Fibroblast of villous mesenchyme (primary cell): Measurements from ENCODE around the gene TCEAL9. TPM values are rescaled to one million over a fixed set of nuclear protein-coding genes. Genes with fewer than 3 reads are reported as not detected.
"Not testable (repeated sequence)": the region's sequence is repeated elsewhere in the genome, so short reads cannot be mapped to it uniquely, and the experiment has no call there.

ENCODE experiments used
- DNase-seq: peaks from one replicate; pipeline ENCODE4 v3.0.0-alpha.2; 2010; ENCODE audit warnings: low read depth
- H3K4me3 ChIP-seq: 2 replicates; pipeline ENCODE4 v1.5.1; 2011; ENCODE audit warnings: low read depth, mild to moderate bottlenecking, low read length
- total RNA-seq: library from RNA; depleted of rRNA; stranded (reverse); fragments of >200 nt; gene quantifications from 2 replicates; pipeline ENCODE4 v1.2.3, GENCODE V29; 2012
- TF ChIP-seq, protein P1 (sequence below): IDR thresholded peaks from 2 replicates; pipeline ENCODE4 v1.5.1; 2012; ENCODE audit warnings: low read depth, mild to moderate bottlenecking, low read length; ENCODE audit not compliant: insufficient read depth

Gene TCEAL9
- total RNA-seq, 1 donor: 114 TPM

DNA sequence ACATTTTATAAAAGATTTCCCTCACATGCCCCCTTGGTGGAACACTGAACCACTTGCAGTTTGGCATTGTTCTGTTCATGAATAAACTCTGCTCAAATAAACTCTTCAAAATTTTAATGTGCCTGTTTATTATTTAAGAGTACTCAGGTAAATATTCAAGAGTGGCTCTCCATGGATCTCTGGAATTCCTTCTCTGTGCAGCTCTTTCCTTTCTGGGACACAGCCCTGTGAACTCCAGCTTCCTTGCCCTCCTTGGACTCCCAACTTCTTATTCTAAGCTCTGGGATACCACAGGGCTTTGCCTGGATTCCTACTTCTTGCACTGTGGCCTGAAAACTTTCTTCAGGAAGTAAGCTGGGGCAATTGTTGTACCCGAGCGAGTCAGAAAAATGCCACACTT is 28.4 kb downstream of the TCEAL9 start:
- H3K4me3 ChIP-seq: no peak overlapping the region
- TF ChIP-seq, protein P1, sequence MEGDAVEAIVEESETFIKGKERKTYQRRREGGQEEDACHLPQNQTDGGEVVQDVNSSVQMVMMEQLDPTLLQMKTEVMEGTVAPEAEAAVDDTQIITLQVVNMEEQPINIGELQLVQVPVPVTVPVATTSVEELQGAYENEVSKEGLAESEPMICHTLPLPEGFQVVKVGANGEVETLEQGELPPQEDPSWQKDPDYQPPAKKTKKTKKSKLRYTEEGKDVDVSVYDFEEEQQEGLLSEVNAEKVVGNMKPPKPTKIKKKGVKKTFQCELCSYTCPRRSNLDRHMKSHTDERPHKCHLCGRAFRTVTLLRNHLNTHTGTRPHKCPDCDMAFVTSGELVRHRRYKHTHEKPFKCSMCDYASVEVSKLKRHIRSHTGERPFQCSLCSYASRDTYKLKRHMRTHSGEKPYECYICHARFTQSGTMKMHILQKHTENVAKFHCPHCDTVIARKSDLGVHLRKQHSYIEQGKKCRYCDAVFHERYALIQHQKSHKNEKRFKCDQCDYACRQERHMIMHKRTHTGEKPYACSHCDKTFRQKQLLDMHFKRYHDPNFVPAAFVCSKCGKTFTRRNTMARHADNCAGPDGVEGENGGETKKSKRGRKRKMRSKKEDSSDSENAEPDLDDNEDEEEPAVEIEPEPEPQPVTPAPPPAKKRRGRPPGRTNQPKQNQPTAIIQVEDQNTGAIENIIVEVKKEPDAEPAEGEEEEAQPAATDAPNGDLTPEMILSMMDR: no peak
- no peak for DNase-seq

DNA sequence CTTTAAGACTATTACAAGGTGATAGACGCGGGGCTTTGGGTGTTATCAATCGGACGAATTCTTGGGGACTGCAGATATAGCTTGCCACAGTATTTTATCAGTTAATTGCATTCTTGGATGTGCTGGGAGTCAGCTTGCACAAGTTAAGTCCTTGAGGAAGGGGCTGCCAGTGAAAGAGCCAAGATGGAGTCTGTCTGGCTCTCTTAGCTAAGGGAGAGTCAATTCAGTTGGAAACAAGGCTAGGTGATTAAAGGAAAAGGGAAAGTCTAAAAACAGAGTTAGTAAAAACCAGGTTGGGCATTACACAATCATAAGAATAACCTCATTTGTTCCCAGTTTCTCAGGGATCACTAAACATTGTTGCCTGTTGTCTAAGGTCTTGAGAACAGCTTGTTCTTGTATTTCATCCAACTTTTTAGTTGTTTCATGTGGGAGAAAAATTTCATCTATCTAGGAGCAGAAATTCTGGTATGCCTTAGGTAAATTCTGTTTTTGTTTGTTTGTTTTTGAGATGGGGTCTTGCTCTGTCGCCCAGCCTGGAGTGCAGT is 29.1 kb downstream of the TCEAL9 start:
- DNase-seq: peak; percentile 37
- H3K4me3 ChIP-seq: not testable (repeated sequence)

DNA sequence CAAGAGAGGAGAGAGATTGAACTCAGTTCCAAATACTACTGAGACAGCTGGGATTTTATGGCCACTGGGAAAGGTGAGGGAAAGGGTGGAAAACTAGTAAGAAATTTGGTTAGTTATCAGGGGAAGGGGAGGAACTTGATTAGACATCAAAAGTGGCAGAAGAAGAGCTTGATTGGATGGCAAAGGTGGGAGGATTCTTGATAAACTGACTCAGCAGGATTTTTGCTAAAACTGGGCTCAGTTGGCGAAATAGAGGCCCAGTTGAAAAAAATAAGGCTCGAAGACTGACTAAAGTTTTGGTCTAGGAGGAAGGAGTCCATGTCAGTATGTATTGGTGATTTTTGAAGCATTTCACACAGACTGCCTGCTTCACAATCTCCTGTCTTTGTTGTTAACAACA is 30.0 kb downstream of the TCEAL9 start:
- DNase-seq: no peak
- TF ChIP-seq, protein P1: no peak
- no peak overlapping the region for H3K4me3 ChIP-seq

DNA sequence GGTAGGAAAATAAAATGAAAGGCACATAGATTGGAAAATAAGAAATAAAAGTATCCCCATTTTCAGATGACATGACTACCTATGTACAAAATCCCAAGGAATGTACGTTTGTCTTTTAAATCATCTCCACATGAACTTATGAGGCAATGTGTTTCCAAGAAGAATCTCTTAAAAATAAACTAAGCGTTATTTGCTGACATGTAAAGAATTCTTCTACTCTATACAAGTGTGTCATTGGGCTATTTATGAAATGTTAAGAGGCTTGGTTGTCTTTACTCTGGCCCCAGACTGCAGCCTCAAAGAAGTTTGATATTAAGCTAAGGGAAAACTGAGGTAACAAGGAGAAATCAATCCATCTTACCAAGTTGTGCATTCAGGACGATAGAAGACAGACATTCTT is 37.2 kb downstream of the TCEAL9 start:
- TF ChIP-seq, protein P1: no peak
- no peak for DNase-seq

DNA sequence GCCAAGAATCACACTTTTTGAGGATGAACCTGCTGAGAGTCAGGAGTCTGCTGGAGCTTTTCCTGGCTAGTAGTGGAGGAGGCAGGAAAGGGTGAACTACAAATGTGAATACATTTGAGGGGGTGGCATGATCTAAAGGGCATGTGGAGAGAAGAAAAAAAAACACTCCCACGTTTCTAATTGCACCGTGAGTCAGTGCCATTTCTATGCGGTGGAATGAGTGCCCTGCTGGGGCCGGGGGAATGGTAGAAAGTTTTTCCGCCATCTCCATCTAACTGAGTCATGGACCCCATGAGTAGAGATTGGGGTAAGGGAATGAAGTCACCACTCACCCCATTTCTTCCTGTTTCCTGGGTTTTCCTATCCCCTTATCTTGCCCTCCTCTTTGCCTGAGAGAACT is 39.9 kb downstream of the TCEAL9 start:
- TF ChIP-seq, protein P1: no peak
- no peak overlapping the region for H3K4me3 ChIP-seq
- DNase-seq: no peak

More for the DNA sequence above, 37.2 kb downstream of the TCEAL9 start:
- H3K4me3 ChIP-seq: no peak overlapping the region

DNA sequence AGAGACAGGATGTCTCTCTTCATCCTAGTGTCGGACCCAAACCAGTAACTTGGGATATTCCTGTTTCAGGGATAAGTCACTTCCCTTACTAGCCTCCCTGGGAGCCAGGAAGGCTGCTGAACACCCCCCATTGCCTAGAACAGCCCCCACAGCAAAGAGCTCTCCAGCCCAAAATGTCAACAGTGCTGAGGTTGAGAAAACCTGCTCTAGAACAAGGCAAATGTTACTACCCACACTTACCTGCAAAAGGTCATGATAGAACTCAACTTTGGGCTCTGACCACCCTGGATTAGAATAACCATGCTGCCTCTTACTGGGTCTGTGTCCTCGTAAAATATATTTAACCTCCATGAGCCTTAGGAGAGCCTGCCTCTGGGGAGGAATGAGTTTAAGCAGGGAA is 40.4 kb downstream of the TCEAL9 start:
- TF ChIP-seq, protein P1: no peak
- H3K4me3 ChIP-seq: no peak overlapping the region
- DNase-seq: no peak

DNA sequence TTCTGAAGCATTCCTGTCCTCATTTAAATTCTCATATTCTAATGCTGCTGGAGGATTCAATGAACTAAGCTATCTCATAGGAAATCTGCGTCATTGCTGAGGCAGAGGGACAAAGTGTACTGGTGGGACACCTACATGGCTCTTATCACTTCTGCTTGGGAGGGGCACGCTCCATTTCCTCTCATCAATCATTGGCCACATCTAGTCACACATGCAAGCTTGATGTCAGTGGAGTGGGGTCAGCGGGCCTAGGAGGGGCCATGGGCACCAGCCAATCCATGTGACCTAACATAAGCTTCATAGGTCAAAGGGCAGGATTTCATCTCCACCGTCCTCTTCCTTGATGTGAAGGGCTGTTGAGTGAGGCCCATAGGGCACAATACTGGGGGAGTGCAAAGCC is 41.4 kb downstream of the TCEAL9 start:
- TF ChIP-seq, protein P1: no peak
- no peak for DNase-seq
- H3K4me3 ChIP-seq: no peak overlapping the region
